Measurements from ENCODE around the gene WSCD2. TPM values are rescaled to one million over a fixed set of nuclear protein-coding genes. Genes with fewer than 3 reads are reported as not detected.

The WSCD2 gene
- total and polyA plus RNA-seq, 12 donors: 0.01 to 2.8 (median 0.44) TPM; not detected in 3

DNA sequence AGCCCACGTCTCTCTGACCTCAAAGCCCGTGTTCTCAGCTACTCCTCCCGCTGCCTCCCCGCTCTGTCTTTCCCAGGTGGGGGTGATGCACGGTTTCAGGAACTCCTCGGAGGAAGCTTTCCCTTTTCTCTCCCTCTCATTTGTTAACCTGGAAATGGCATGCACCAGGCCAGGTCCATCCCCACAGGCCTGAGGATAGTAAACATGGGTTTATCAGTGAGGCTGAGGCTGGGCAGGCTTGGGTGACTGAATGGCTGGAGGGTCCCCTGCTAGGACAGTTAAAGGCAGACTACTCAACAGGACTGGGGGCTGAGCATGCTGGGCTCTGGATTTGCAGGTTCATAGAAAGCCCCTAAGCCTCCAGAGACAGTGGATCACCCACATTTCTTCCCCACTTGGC lies 7.6 kb downstream of the WSCD2 start:
- DNase-seq: no peak
- no peak for ATAC-seq
- intact Hi-C loops (cut with DNase I): no loop called here
- 60 to 63% methylated on average over 6 of the region's 6 CpGs for WGBS, 2 donors
- Histone ChIP-seq H3K4me1 (no peaks in the 10 kb centered on the region), H3K27me3 (peaks cover 0 to 58% (median 7%) of the 10 kb centered on the region in 7 donors), H3K36me3 (no peaks in the 10 kb centered on the region), H3K9me3 (no peaks in the 10 kb centered on the region), H3K4me3 (no peak overlapping the region), H3K27ac (no peak overlapping the region)
- TF ChIP-seq, protein P1, sequence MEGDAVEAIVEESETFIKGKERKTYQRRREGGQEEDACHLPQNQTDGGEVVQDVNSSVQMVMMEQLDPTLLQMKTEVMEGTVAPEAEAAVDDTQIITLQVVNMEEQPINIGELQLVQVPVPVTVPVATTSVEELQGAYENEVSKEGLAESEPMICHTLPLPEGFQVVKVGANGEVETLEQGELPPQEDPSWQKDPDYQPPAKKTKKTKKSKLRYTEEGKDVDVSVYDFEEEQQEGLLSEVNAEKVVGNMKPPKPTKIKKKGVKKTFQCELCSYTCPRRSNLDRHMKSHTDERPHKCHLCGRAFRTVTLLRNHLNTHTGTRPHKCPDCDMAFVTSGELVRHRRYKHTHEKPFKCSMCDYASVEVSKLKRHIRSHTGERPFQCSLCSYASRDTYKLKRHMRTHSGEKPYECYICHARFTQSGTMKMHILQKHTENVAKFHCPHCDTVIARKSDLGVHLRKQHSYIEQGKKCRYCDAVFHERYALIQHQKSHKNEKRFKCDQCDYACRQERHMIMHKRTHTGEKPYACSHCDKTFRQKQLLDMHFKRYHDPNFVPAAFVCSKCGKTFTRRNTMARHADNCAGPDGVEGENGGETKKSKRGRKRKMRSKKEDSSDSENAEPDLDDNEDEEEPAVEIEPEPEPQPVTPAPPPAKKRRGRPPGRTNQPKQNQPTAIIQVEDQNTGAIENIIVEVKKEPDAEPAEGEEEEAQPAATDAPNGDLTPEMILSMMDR (IDR thresholded peaks at IDR 0.05): no peak

DNA sequence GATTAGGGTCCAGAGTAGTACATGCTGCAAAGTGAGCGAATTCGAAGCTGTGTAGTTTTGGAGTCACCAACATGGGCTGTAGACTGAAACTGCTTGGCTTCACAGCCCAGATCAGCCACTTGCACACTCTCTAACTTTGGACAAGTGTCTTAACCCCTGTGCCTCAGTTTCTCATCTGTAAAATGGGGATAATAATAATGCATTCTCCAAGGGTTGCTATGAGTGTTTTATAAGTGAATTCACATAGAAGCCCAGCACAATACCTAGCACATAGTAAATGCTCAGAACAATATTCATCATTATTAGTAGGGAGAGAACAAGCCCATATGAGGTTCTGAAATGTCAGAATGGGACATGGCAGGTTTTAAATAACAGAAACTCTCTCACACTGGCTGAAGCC lies 10.4 kb downstream of the WSCD2 start:
- Histone ChIP-seq H3K27me3 (peaks cover 0 to 32% (median 5%) of the 10 kb centered on the region in 7 donors), H3K4me3 (no peak overlapping the region), H3K4me1 (no peaks in the 10 kb centered on the region), H3K27ac (no peak overlapping the region), H3K9me3 (no peaks in the 10 kb centered on the region), H3K36me3 (no peaks in the 10 kb centered on the region)
- intact Hi-C loops (cut with DNase I): no loop called here
- DNase-seq (no peak), ATAC-seq (no peak)
- TF ChIP-seq, protein P1 (IDR thresholded peaks at IDR 0.05): no peak
- 93 to 94% methylated on average over 2 of the region's 2 CpGs for WGBS, 2 donors

DNA sequence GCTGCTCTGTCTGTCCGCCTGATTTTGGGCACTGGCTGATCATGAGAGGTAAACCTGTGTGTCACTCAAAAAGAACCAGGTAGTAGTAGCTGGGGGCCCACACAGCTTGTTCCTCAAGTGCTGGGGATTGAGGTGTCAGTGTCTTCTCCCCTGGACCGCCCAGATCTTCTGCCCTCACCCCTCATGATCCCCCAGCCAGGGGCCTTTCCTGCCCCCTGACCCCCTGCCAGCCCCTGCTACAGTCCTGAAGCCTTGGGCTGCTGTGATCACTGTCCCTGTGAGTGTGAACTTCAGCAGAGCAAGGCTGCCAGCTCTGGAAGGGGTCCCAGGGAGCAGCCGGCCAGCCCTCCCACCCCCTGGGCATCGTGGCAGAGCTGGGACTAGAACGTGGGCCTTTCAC lies 11.4 kb downstream of the WSCD2 start:
- 62 to 68% methylated on average over 5 of the region's 5 CpGs for WGBS, 2 donors
- intact Hi-C loops (cut with DNase I): no loop called here
- Histone ChIP-seq H3K36me3 (no peaks in the 10 kb centered on the region), H3K4me1 (no peaks in the 10 kb centered on the region), H3K4me3 (no peak overlapping the region), H3K27ac (no peak overlapping the region), H3K27me3 (peaks cover 0 to 23% (median 5%) of the 10 kb centered on the region in 7 donors), H3K9me3 (no peaks in the 10 kb centered on the region)
- ATAC-seq (no peak), DNase-seq (no peak)
- TF ChIP-seq, protein P1 (IDR thresholded peaks at IDR 0.05): no peak

DNA sequence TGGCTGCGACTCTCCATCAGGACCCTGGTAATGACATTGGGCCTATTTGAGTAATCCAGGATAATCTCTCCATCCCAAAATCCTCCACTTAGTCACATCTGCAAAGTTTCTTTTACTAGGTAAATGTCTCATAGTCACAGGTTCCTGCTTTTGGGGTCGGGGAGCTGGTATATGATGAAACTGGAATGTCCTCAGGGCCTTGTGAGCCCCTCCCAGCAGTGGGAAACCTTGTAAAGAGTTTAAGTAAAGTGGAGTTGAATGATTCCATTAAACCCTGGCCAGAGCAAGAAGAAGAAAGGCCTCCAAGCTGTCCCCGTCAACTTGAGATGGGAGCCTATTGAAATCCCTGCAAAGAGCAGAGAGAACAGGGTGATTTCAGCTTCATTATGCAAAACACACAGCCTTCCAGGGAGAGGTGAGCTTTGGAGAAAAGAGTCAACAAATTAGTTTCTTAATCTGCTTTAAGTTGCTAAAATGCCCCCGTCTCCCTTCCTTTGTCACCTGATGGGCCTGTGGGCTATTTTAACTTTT lies 12.6 kb downstream of the WSCD2 start:
- WGBS, 2 donors: 64 to 66% methylated on average over 4 of the region's 4 CpGs

More for the DNA sequence above, 12.6 kb downstream of the WSCD2 start:
- Histone ChIP-seq H3K27ac (no peak overlapping the region), H3K9me3 (no peaks in the 10 kb centered on the region), H3K27me3 (peaks cover 0 to 18% (median 5%) of the 10 kb centered on the region in 7 donors), H3K4me3 (no peak overlapping the region), H3K36me3 (no peaks in the 10 kb centered on the region), H3K4me1 (no peaks in the 10 kb centered on the region)
- intact Hi-C loops (cut with DNase I): no loop called here
- DNase-seq (no peak), ATAC-seq (no peak)
- TF ChIP-seq, protein P1 (IDR thresholded peaks at IDR 0.05): no peak

All from heart right ventricle (tissue), 16 donors.